Measurements from ENCODE around the gene NEDD9.

DNA sequence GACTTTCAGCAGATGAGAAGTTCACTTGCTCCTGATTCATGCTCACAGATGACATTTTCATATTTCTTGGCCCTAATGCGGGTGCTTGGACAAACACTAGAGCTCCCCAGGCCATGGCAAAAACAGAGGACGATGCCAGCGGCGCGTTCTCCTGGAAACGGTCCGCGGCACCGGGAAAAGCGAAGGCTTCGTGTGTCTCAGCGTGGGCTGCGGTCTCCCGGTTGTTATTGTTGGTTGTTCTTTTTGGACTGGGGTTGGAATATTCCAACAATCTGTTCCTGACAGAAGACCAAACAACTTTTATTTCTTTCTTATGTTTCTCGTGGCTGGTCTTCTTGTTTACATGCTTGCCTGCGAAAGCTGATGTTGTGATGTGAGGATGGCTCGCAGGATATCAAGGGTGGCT lies 46.8 kb upstream of the NEDD9 start:
- TF ChIP-seq, protein P1, sequence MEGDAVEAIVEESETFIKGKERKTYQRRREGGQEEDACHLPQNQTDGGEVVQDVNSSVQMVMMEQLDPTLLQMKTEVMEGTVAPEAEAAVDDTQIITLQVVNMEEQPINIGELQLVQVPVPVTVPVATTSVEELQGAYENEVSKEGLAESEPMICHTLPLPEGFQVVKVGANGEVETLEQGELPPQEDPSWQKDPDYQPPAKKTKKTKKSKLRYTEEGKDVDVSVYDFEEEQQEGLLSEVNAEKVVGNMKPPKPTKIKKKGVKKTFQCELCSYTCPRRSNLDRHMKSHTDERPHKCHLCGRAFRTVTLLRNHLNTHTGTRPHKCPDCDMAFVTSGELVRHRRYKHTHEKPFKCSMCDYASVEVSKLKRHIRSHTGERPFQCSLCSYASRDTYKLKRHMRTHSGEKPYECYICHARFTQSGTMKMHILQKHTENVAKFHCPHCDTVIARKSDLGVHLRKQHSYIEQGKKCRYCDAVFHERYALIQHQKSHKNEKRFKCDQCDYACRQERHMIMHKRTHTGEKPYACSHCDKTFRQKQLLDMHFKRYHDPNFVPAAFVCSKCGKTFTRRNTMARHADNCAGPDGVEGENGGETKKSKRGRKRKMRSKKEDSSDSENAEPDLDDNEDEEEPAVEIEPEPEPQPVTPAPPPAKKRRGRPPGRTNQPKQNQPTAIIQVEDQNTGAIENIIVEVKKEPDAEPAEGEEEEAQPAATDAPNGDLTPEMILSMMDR (IDR thresholded peaks at IDR 0.05; ENCODE audit: low read depth, low read length) = no peak
- TF ChIP-seq EZH2phosphoT487 (IDR thresholded peaks at IDR 0.05; ENCODE audit: low read depth) = no peak
